CD4-positive, alpha-beta T cell treated with Interleukin-21 for 1 hour (primary cell): ENCODE data around the gene ESYT3.
"Not testable (repeated sequence)": the region's sequence is repeated elsewhere in the genome, so short reads cannot be mapped to it uniquely, and the experiment has no call there.

ENCODE experiments used
- DNase-seq: peaks from one replicate; pipeline ENCODE4 v3.0.0-alpha.2; 2020

ESYT3 gene

DNA sequence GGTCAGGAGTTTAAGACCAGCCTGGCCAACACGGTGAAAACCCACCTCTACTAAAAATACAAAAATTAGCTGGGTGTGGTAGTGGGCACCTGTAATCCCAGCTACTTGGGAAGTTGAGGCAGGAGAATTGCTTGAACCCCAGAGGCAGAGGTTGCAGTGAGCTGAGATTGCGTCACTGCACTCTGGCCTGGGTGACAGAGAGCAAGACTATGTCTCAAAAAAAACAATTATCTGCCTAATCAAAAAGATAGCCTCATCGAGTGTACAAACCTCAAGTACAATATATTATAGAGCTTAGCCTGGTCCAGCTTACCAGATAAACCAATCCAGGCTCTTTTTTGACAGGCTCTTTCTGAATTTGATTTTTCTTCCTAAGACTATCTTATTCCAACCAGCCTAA, 61.2 kb downstream of the ESYT3 start:
- not testable (repeated sequence) for DNase-seq

DNA sequence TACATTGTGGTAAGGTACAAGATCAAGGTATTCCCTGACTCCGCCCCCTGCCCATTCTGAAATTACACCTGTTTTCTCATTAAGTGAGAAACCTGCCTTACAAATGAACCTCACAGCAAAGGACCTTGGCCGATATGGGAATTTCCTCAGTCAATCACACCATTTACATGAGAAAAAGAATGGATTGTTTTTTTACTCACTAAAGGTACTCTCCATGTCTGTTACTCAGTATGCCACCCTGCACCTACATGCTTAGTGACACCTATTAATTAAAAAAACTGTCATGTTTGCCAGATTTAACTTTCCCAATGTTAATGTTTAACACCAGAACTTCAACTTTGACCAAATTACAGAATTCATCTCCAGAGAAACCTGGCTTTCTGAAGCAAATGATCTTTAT, 62.0 kb downstream of the ESYT3 start:
- no peak for DNase-seq

DNA sequence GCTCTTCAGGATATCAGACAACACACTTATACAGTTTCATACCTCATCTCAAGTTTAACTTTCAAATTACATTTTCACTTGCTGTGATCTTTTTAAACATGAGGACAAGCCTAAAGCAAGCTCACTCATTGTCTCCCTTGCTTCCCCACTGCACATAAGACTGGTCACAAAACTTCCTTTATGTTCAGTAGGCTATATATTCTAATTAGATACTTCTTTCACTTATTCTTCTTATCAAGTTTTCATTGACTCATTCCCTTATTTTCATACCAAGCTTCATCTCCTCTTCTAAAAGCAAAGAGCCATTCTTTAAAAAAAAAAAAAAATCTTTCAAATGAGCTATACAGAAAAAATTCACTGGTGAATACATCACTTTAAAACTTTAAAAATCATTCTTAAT, 62.6 kb downstream of the ESYT3 start:
- DNase-seq, result no peak

DNA sequence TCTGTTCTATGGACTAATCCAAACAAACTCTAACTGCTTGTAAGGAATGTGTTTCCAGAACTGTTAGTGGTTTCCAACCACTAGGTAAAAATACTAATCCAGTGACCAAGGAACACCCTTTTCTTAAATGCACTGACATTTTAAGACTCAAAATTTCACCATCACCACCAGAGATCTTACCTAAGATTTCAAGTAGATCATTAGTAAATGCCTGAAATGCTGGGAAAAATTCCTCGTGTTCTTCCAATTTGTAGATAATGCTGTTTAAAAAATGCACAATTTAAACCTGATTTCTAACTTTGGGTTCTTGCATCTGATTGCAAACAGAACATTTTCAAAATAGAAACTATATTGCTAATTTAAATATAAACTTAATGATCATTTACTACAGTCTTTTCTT, 63.4 kb downstream of the ESYT3 start:
- DNase-seq, result no peak

DNA sequence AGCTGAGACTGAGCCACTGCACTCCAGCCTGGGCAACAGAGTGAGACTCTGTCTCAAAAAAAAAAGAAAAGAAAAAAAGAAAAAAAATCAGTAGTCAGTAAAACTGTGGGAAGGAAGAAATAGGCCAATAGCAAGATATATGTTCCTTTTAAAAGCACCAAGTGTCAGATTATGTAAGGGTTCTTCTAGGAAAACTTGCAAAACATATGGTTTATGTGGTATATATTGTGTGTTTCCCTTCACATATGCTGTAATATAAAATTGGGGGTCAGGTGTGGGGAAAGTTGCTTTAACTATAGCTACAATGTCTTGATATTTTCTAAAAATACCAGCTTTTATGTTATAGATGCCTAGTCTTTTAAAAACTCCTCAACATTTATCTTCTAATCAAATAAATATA, 64.6 kb downstream of the ESYT3 start:
- DNase-seq, result no peak

DNA sequence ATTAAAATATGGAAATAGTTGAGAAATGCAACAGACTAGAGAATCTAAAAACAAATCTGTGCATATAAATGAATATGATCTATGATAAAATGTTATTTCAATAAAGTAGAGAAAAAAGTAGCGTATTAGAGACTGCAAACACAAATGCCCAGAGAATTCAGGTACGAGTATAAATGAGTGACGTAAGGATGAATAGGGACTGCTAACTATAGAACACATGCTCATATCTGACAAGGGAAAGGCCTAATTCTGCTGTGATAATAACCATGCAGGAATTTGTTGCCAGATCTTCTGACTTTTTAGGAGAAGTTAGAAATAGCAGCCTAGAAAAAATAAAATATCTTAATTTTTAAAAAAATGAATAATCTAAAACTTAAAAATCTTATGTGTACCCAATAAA, 73.1 kb downstream of the ESYT3 start:
- no peak for DNase-seq

DNA sequence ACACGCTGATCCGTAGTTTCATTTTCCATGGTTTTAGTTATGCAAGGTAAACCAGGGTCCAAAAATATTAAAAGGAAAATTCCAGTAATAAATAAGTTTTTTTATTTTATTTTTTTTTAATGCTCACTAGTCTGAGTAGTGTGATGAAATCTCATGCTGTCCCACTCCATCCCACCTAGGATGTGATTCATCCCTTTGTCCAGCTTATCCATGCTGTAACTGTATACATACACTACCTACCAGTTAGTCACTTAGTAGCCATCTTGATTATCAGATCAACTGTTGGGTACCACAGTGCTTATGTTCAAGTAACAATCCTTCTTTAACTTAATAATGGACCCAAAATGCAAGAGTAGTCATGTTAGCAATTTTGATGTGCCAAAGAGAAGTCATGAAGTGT, 75.2 kb downstream of the ESYT3 start:
- DNase-seq, result no peak

DNA sequence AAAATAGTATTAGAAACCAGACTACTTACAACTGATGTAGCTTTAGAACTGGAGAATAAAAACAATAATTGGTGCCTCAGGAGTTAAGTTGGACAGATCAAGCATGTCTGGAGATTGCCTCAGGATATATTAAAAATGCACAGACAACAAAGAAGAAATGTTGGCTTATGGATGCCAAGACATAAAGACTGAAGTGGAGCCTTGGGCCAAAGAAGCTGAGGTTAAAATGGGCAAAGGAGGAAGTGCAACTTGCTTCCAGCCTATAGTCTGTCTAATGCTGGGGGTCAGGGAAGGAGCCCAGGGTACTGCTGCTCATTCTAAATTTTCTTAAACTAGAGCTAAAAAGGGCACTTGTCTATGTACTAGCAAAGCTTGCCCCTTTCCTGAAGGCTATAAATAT, 77.5 kb downstream of the ESYT3 start:
- no peak for DNase-seq

DNA sequence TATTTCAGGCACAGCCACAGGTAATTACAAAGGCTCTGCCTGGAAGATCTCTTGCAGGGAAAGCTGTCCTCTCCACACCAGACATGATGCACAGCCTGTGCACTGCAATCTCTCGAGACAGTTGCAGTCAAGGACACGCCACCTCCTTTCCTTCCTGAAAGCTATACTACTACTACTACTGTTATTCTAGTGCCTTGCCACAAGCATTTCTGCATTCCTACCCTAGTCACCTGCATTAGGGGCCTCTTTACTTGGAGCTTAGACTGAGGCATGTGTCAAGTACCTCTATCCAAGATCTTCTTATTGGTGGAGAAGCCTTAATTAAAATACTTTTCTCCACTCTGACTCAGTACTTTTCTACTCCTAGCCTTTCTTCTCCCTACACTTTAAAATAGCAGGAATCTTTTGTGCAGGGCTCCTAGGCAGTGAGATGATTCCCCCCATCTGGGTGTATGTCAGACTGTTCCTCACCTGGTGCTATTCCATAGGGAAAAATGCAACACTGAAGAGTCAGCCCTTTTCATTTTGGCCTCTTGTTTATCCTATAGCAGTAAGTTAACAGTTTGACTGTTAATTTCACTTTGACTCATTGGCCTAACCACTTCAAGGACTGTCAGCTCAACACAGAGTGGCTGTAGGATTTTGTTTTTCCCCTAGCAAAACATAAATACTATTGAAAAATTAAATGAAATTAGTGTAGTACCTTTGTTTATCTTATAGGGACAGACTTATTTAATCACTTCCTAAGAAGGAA, 78.9 kb downstream of the ESYT3 start:
- no peak for DNase-seq

DNA sequence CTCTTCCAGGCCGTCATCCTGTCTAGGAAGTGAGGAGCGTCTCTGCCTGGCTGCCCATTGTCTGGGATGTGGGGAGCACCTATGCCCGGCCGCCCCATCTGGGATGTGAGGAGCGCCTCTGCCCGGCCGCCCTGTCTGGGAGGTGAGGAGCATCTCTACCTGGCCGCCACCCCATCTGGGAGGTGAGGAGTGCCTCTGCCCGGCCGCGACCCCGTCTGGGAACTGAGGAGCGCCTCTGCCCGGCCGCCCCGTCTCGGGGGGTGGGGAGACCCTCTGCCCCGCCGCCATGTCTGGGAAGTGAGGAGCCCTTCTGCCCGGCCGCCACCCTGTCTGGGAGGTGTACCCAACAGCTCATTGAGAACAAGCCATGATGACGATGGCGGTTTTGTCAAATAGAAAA, 87.0 kb downstream of the ESYT3 start:
- DNase-seq, result not testable (repeated sequence)
